Activated CD4-positive, alpha-beta T cell treated with anti-CD3 and anti-CD28 coated beads, Interleukin-2, Interleukin-4, amounts not matched to agents 100 ng/mL and 50 ng/mL, durations not matched to agents 16 hours and 8 hours (primary cell): ENCODE results near the gene KCTD19.

Experiments
- DNase-seq: peaks from one replicate; pipeline ENCODE4 v3.0.0-alpha.2; 2020; ENCODE audit warnings: low spot score

Gene KCTD19

DNA sequence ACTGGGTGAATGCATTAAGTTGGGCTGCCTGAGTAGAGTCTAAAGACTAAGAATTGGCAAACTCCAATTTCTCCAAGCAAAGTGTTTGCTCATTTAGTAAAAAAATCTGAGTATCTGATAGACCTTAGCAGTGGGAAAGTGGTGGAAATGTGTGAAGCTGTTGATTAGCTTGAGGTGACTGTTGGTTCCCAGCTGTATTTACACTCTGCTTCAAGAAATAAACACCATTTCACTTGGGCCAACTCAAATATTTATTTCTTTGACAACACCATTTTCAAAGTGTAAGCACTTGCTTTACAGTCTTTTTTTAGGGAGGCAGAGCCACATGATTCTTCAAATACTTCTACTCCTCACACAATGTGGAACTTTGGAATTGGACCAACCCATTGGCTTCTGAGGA lies 8.7 kb downstream of the KCTD19 start:
- no peak for DNase-seq

DNA sequence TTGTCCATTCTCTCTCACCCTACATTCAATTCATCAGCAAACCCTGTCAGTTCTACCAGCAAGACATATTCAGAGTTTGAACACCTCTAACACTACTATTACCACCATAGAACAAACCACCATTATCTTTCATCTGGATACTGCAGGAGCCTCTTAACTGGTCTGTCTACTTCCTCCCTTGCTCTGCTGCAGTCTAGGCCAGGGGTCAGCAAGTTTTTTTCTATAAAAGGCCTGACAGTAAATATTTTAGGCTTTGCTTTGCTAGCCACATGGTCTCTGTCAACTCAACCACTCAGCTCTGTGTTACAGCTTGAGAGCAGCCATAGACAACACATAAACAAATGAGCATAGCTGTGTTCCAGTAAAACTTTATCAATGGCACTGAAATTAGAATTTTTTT lies 13.8 kb downstream of the KCTD19 start:
- no peak for DNase-seq

DNA sequence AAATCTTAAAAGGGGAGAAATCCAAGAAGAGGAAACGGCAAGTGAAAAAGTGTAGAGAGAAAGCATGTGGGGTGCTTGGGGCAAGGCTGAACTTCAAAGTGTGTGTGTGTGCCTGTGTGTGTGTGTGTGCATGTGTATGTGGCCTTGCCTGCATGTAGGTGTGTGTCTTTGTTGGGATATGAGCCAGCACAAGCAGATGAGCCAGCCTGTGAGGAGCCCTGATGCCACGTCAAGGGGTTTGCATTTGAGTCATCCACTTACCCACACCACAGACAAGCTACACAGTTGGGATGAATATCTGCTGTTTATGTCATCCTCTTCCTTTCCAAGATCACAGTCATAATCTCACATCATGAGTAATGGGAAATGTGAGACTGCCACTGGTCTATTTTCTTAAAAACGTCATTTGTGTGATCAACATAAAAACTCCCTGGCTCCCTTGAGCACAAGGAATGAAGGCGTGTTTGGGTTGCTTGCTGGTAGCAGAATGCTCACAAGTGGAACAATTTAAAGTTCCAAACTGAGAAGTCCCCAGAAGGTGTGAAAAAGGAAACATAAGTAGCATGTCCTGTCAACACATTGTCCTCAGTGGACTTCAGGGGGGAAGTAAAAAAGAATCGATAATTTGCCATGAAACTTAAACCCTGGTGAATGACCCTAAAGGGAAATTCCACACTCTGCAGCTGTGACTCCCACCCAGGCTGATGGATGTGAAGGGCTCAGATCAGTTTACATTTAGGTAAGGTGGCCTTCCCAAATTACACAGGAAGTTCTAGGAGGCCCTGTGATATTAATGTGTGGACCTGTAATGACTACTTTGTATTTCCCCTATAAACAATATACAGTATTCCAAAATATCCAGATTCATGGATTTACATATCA lies 14.7 kb downstream of the KCTD19 start:
- peak; percentile 98 for DNase-seq

DNA sequence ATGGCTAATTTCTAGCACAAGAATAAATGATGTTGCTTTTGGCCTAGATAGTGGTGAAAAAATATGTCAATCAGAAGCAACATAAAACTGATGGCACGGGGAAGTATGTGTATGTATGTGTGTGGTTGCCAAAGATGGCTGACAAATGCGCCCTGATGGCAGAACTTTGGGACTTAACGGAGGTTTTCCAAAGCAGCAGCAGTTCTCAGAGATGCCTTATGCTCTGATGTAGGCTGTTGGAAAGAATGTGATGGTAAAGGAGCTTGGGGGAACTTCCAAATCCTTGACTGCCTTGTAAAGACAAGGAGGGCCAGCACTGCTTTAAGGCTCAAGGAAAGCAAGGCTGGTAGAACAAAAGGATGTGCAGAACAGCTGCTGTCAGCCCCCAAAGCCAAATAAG lies 16.0 kb downstream of the KCTD19 start:
- no peak for DNase-seq

DNA sequence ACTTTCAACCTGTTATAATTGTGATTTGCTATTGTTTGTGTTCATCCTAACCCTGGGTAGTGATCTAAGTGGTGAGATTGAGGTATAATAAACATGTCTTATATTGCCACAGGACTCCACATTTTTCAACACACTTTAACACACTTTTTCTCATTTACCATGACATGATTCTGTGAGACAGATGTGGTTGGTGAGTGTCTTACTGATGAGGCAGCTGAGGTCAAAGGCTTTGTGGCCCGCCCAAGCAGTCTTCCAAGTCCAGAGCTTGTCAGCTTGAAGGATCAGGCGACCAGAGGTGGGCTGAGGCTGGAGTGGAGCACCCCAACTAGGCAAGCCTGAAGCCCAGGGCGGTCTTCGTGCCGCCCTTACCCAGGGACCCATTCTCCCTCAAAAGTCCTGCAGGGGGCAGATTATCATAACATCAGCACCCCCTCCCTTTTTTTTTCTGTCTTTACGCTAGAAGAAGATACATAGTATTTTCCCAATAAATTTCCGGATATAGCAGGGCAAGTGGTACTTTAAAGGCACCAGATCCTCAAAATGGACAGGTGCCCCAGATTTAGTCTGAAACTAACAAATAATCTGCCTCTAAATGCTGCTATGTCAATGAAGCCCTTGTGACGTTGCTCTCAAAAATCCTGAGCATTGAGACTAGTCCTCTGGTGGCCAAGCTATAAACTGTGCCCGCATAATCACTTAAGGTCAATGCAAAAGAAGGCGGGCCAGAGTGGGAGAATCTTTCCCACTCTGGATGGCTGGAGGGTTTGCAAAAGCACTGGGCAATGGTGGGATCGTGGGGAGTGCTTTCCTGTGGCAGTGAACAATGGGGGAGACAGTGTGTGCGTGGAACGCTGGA lies 21.1 kb downstream of the KCTD19 start:
- no peak for DNase-seq

DNA sequence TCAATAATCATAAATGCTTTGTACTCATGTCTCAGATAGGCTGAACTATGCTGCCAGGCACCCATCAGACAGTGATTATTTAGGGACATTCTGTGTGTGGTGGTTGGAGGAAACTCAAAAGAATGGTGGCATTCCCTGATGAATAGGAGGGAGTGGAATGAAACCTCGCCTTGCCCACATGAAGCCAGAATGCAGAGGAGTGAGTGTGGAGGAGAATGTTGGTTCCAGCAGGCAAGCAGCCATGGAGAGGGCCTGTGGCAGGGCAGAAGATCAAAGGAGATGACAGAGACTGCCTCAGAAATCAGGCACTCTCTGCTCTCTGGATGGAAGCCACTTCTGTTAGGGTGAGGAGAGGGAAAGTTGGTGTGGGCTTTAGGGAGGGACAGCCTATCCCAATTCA lies 22.5 kb downstream of the KCTD19 start:
- DNase-seq, result no peak

DNA sequence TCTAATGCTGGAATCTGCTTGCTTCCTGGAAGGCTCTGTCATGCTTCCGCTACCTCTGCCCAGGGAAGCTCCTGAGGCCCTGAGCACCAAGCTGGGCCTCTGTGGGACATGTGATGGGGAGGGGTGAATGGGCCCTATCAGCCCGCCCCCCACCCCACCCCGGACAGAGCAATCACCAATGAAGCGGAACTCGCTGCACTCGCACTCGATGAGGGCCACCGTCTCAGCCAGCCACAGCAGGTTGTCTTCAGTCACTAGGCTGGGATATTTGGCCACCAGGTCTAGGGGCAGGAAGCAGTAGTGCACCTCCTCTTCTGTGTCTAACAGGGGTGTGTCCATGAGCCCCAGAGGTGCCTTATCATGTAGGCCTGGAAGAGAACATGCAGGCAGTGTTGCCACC lies 23.6 kb downstream of the KCTD19 start:
- DNase-seq, result no peak

DNA sequence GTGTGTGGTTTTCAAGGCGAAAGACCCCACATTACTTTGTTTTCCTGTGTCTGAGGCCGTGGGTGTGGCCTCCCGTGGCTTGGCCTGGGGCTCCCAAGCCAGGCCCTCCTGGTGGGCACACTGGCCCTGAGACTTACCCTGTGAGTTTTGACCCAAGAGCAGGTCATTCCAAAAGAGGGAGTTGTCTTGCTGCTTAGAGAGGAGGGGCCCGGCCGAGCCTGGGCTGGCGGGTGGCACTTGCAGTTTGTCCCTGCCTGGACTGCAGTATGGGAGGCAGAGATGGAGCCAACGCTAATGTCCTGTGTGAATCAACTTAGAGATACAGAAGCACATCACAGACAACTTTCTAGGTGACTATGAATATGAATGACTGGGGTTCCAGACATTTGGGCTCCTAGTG lies 24.5 kb downstream of the KCTD19 start:
- no peak for DNase-seq

DNA sequence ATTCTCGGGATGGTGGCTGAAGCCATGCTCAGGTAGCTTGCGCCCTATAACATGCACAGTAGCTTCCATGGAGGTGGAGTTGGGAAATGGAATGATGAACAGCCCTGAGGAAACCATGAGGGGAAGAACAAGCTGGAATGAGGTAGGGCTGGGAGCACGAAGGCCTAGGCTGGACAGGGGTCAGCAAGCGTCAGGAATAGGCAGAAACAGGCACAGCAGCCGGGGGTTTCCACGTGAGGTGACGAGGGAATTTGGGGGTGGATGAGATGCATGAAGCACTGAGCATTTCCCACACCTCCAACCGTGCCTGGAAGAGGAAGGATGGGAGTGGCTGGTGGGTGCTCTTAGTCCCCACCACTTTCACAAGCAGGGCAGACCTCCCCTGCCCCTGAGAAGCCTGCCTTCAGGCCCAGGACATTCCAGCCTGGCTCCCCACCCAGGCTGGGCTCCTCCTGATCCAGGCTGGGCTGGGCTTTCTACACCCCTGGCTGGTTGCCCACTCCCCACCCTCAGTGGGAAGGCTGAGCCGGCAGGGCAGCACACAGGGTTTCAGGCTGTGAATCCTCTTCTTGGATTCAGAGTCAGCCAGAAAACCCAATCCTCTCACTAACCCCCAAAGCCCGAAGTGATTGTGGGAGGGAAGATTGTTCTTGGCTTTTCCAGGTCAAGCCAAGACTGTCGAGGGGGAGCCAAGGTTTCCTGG lies 25.3 kb downstream of the KCTD19 start:
- no peak for DNase-seq

DNA sequence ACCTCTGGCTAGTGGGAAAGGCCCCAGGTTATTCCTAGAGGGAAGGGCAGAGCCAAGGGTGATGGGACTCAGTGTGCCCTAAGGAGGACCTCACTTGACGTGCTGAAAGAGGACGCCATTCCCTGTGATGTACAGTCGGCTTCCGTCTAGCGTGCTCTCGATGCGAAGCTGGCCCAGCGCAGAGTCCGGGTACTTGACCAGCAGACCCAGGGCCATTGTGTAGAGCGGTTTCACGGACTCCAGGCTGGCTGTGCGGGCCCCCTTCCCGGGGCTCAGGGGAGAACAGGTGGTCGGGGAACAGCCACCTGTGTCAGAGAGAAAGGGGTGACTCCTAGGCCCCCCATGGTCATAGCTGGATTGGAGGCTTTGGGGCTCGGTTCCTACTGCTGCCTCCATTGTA lies 27.3 kb downstream of the KCTD19 start:
- DNase-seq, result no peak

DNA sequence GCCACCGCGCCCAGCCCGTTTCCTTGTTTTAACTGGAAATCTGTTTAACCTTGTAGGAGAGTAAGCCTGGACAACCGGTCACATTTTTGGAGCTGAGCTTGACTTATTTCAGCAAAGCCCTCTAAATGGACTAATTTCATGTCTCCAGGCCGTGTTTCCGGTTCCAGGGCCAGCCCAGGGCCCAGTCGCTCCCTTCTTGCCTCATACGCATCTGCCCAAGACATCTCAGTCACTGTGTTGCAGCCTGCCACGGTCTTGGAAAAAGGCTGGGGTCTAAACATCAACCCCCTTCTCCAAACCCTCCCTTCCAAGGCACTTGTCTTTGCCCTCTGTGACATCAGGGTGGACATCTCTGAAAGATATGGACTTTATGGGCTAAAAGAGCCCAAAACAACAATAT lies 28.3 kb downstream of the KCTD19 start:
- no peak for DNase-seq

DNA sequence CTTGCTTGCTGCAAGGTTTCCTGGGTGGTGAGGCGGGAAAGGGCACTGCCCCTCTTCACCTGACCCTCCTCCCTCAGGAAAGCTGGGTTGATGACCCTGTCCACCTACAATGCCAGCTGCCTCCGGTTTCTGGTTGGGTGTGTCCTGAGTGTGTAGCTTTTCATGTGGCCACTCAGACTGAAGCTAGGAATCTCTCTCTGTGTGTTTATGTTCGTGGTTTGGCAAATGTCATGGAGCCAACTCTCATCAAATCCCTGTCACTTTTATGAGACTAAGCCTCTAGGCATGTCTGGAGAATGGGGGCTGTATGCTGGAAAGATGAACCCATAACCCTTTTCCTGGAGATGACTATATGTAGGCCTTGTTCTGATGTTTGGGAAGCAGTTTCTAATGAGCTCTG lies 30.1 kb downstream of the KCTD19 start:
- DNase-seq, result no peak

DNA sequence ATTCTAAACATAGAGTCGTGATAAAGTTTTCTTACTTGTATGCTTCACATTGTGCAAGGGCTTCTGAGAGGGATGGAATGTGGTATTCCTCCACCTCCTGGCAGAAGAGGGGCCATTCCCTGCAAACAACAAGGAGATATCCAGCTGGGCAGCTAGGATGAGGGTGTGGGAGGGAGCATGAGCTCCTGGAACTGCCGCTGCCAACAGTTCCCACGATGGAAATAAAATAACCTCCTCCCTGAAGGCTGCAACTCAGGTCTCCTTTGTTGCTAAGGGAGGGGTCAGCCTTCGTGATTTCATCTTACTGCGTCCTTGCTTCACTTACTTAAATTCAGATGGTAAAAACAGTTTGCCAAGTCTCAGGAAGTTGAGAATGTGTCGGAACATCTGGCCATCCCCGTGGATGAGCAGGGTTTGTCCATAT lies 31.6 kb downstream of the KCTD19 start:
- no peak for DNase-seq

DNA sequence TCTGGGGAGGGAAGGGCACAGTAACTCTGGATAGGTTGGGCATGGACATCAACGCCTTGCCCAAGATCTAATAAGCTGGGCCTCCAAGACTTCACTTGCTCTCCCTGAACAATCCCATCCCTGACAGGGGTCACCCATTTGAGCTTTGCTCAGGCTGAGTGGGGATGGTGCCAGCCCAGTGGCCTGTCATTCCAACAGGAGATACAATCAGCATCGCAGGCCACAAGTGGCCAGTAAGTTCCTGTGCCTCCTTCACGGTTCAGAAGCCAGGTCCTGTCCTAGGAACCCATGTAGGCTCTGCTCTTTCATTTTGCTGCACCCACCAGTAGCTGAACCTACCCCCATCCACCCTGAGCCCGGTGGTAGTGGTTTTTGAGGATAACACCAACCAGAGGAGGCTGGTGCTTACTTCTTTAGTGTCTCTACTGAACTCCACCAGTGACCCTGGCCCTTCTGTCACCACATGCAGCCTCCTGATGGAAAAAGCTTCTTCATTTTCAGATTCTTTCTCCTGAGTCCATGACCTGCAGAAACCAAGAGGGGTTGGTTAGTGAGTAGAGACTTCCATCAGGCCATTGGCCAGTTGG lies 32.3 kb downstream of the KCTD19 start:
- DNase-seq, result no peak

DNA sequence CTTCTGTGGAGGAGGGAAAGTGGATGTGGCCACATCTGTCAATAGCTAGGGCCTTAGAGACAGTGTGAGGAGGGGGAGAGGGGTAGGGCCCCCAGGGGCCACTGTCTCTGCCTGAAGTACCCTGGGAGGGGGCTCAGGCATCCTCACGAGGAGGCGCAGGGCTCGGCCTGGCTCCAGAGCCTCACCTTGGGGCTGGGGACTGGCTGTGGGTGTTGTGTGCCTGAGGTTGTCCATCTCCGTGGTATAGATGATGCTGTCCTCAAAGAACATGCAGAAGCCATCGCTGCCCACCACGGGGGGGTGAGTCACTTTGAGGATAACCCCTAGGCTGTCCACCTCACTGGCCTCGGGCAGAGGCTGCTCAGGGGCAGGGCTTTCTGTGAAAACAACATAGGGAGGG lies 35.1 kb downstream of the KCTD19 start:
- no peak for DNase-seq

DNA sequence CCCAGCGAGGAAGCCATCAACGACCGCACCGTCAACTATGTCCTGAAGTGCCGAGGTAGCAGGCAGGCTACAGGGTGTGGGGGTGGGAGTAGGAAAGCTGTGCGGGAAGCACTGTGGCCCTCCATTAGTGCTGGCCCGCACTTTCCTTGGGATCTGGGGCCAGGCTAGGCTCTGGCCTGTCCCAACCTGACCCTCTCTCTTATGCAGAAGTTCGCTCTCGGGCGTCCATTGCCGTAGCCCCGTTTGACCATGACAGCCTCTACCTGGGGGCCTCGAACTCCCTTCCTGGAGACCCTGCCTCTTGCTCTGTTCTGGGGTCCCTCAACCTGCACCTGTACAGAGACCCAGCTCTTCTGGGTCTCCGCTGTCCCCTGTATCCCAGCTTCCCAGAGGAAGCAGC lies 38.6 kb downstream of the KCTD19 start:
- no peak for DNase-seq

DNA sequence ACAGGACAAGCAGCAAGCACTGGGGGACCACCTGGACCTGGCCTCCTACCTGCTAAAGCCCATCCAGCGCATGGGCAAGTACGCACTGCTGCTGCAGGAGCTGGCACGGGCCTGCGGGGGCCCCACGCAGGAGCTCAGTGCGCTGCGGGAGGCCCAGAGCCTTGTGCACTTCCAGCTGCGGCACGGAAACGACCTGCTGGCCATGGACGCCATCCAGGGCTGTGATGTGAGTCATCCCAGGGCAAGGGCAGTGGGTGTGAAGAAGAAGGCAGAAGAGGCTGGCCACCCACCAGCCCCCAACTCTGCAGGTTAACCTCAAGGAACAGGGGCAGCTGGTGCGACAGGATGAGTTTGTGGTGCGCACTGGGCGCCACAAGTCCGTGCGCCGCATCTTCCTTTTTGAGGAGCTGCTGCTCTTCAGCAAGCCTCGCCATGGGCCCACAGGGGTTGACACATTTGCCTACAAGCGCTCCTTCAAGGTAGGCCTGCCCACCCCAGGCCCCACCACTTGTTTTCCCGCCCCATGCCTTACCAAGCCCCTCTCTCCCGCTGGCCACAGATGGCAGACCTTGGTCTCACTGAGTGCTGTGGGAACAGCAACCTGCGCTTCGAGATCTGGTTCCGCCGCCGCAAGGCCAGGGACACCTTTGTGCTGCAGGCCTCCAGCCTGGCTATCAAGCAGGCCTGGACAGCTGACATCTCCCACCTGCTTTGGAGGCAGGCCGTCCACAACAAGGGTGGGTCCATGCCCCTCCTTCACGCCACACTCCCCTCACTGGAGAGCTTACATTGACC lies 39.9 kb downstream of the KCTD19 start:
- DNase-seq, result no peak

DNA sequence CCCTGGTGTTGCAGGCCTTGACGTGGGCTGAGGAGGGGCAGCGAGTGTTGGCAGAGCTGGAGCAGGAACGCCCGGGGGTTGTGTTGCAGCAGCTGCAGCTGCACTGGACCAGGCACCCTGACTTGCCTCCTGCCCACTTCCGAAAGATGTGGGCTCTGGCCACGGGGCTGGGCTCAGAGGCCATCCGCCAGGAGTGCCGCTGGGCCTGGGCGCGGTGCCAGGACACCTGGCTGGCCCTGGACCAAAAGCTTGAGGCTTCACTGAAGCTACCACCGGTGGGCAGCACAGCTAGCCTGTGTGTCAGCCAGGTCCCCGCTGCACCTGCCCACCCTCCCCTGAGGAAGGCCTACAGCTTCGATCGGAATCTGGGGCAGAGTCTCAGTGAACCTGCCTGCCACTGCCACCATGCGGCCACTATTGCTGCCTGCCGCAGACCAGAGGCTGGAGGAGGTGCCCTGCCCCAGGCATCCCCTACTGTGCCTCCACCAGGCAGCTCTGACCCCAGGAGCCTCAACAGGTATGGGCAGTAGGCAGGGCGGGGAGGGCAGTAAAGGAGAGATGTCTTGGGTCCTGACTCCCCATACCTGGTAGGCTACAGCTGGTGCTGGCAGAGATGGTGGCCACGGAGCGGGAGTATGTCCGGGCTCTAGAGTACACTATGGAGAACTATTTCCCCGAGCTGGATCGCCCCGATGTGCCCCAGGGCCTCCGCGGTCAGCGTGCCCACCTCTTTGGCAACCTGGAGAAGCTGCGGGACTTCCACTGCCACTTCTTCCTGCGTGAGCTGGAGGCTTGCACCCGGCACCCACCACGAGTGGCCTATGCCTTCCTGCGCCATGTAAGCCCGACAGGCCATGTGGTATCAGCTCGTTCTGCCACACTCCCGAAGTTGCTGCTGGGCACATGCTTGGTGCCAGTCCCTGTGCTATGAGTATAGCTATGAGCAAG lies 41.6 kb downstream of the KCTD19 start:
- no peak for DNase-seq

DNA sequence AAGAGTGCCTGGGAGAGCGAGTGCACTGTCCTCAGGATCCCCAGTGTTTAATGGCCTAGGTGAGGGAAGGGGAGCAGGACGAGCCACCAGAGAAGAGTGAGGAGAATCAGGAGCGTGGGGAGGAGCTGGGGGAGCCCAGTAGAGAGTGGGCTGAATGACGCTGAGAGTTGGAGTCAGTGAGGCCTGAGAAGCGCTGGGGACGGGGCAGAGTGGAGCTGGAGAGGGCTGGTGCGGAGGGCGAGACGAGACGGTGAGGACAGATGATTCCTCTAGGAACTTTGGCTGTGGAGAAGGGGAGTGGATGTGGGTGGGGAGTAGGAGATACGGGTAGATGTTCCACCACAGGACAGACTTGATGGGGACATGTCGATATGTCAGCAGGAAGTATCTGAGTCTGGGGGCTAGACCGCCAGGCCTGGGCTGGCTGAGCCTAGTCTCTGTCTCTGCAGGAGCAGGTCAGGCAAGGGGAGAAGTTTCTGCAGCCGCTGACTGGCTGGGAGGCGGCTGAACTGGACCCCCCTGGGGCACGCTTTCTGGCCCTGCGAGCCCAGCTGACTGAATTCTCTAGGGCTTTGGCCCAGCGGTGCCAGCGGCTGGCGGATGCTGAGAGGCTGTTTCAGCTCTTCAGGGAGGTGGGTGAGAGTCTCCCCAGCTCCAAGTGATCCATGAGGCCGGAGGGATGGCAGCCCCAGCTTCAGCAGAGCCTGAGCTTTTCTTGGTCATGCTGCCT lies 42.5 kb downstream of the KCTD19 start:
- no peak for DNase-seq
